Tibial nerve (tissue), 4 donors: ENCODE results near the gene TRAPPC2L.

ENCODE experiments used
- EP300 ChIP-seq, 2 donors: sonication (generic); formaldehyde crosslinking; IDR thresholded peaks; one replicate each; pipeline ENCODE4 v1.6.1; 2017; ENCODE audit warnings: antibody characterized with exemption in 2 of 2, mild to moderate bottlenecking in 1 of 2
- TF ChIP-seq, protein P1 (sequence below), 5 experiments: fragments of 200-600 bp in 3 of 5; fragments of 450-650 bp in 2 of 5; sonication (generic) in 3 of 5; IDR thresholded peaks; one replicate each; pipeline ENCODE4 v1.5.1; 2016 to 2019; ENCODE audit warnings: antibody characterized with exemption in 5 of 5, mild to moderate bottlenecking in 3 of 5, moderate library complexity in 2 of 5

- TF ChIP-seq, protein P1, sequence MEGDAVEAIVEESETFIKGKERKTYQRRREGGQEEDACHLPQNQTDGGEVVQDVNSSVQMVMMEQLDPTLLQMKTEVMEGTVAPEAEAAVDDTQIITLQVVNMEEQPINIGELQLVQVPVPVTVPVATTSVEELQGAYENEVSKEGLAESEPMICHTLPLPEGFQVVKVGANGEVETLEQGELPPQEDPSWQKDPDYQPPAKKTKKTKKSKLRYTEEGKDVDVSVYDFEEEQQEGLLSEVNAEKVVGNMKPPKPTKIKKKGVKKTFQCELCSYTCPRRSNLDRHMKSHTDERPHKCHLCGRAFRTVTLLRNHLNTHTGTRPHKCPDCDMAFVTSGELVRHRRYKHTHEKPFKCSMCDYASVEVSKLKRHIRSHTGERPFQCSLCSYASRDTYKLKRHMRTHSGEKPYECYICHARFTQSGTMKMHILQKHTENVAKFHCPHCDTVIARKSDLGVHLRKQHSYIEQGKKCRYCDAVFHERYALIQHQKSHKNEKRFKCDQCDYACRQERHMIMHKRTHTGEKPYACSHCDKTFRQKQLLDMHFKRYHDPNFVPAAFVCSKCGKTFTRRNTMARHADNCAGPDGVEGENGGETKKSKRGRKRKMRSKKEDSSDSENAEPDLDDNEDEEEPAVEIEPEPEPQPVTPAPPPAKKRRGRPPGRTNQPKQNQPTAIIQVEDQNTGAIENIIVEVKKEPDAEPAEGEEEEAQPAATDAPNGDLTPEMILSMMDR (IDR thresholded peaks at IDR 0.05): no peak
- TF ChIP-seq EP300 (IDR thresholded peaks at IDR 0.05): no peak
These were observed 36.4 kb upstream of the TRAPPC2L start for GRCh38 chr16:88820385-88821025.
